ENCODE data around the gene KDR.

GRCh38 chr4:55138367-55138766, 13.0 kb upstream of the KDR start:
- TF ChIP-seq CTCF (conservative IDR thresholded peaks at IDR 0.05), result no peak
- no peak for TF ChIP-seq EZH2 (IDR thresholded peaks at IDR 0.05; ENCODE audit: low read depth)
